A673 (cell line): ENCODE data around the gene EID3.

Experiments used
- CTCF ChIP-seq: fragments of 300-800, 200-600 bp; sonication (generic); conservative IDR thresholded peaks from 2 replicates; pipeline ENCODE4 v1.5.1; 2017; ENCODE audit warnings: low read depth, mild to moderate bottlenecking, antibody characterized with exemption, low read length, moderate library complexity, mixed read lengths
- EZH2 ChIP-seq: fragments of 200-600 bp; sonication (generic); IDR thresholded peaks from 2 replicates; pipeline ENCODE4 v1.6.1; 2017; ENCODE audit warnings: borderline replicate concordance, low read depth, mild to moderate bottlenecking, mixed read lengths, antibody characterized with exemption, low read length; ENCODE audit not compliant: poor library complexity, severe bottlenecking

- no peak for TF ChIP-seq EZH2
- TF ChIP-seq CTCF: no peak
Measured at GRCh38 chr12:104263580-104264358, 39.8 kb upstream of the EID3 start.
